HTR-8/SVneo (cell line): Measurements from ENCODE around the gene PRR11.
"Not testable (repeated sequence)": the region's sequence is repeated elsewhere in the genome, so short reads cannot be mapped to it uniquely, and the experiment has no call there.

Source experiments
- DNase-seq: peaks from one replicate; pipeline ENCODE4 v3.0.0; 2011; ENCODE audit warnings: low spot score, mixed read lengths; ENCODE audit not compliant: insufficient read length
- FAIRE-seq: peaks from 2 replicates; lab custom pipeline; 2011; peaks lifted over from hg19 to GRCh38; lab: Jason Lieb, UNC

PRR11 gene

DNA sequence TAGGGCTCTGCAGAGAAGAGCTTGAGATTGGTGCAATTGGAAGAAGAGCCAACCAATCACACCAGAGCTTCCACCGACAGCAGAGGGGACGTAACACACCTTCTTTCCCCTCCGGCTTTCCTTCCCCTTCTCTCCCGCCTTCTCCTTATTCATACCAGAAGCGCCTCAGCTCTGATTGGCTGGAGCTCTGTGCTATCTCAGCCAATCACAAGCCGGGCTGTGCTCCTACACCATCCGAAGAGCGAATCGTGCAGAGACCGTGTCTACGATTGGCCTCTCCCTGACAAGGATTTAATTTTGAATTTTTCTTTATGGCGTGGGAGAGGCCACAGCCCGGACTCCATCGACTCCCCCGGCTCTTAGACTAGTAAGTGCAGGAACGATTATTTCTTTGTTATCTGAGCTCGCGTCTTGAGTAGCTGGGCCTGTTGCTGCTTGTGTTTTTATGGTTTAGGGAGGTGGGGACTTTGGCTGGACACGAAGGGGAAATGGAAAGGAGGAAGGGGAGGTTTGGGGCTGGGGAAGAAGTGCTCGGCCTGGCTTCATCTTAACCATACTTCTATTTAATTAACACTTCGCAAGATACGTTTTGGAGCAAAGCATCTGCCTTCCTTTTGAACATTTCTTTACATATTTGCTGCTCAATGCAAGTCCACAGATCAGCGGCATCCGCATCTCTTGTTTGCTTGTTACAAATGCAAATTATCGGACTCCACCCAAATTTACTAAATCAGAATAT lies at the start of gene PRR11:
TSS of gene PRR11 (plus strand) at position 308 of the 739 bp plus-strand sequence. CDS start 14,007 bp downstream, outside the sequence.
- FAIRE-seq (no peak), DNase-seq (peak; percentile 99)

- peak; percentile 64 for DNase-seq
- peak; percentile 91 for FAIRE-seq
These were observed 49.6 kb upstream of the PRR11 start for GRCh38 chr17:59105852-59106462.

GRCh38 chr17:59106463-59107305 lies 48.9 kb upstream of the PRR11 start, which contains the start of gene TRIM37:
TRIM37 (minus strand) TSS chr17:59106880; CDS start chr17:59106461, 419 bp downstream.
- peak; percentile 100 for FAIRE-seq
- peak; percentile 99 for DNase-seq

- DNase-seq (no peak), FAIRE-seq (no peak)
These were observed 48.3 kb upstream of the PRR11 start for GRCh38 chr17:59107306-59107670.

DNA sequence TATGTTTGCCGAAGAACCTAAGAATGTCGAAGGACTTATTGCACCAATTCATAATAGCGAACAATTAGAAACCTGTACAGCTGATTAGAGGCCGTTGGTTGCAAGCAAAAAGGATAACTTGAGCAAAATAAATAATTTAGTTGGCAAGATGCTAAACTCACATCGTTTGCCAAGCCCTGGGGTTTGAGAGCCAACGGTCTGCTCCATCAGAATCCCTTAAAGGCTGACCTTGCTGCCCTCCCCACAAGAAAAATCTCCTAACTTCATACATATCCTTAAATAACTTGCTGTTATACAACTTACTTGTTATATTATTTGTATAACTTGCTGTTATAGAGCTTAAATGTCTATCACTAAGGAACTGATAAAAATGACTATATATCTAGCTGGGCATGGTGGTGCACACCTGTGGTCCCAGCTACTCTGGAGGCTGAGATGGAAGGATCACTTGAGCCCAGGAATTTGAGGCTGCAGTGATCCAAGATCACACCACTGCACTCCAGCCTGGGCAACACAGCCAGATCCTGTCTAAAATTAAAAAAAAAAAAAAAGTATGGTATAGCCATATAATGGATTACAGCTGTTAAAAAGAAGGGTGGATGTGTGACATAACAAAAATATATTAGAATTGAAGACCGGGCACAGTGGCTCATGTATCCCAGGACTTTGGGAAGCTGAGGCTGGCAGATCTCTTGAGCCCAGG lies 47.0 kb upstream of the PRR11 start:
- FAIRE-seq, result no peak

DNA sequence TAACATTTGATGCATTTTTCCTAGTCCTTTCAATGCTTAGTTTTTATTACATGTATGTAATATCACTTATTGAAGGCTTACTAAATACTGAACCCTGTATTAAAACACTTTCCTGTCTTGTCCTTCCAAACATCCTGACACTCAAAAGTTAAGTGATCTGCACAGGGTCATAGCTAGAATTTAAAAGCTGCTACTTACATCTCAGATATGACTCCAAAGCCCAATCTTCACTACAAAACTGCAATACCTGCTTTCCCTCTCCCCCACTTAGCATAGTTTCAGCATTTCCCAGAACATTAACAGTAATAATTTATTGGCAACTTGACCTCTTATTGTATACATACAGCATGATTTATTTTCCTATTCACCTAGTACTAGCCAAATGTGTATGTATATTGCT lies 44.6 kb upstream of the PRR11 start:
- FAIRE-seq (no peak), DNase-seq (no peak)

More for the DNA sequence above, 47.0 kb upstream of the PRR11 start:
- DNase-seq, result no peak

DNA sequence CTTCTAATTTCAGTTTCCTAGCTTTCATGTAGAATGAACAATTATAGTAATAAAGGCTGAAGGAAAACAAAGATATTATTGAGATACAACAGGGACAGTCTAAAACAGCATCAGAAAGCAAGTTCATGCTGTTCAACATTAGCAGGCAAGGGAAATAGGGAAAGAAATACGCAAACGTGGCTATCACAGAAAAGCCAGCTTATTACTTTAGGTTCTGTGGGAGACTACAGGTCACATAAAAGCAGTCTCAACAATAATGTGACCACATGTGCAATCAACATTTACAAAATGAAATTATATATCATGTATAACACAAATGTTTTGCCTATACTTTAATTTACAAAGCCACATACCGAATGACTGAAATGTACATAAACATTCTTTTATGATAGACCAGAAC lies 44.0 kb upstream of the PRR11 start:
- FAIRE-seq (no peak), DNase-seq (no peak)

GRCh38 chr17:59115474-59115873 lies 40.1 kb upstream of the PRR11 start:
- FAIRE-seq (no peak), DNase-seq (no peak)

DNA sequence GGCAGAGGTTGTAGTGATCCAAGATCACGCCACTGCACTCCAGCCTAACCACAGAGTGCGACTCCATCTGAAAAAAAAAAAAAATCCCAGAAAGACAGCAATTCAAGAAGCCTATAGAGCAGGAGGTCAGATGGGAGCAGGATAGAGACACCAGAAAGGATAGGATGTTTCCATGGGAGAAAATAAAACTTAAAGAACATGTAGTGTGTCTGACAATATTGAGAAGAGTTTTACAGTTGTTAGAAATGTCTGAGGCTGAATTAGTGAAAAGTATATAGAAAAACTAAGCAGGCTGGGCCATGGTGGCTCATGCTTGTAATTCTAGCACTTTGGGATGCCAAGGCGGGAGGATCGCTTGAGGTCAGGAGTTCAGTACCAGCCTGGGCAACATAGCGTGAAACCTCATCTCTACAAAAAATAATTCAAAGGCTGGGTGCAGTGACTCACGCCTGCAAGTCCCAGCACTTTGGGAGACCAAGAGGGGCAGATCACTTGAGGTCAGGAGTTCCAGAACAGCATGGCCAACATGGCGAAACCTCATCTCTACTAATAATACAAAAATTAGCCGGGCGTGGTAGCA lies 33.6 kb upstream of the PRR11 start:
- FAIRE-seq, result no peak
- no peak for DNase-seq

- DNase-seq, result no peak
- FAIRE-seq, result no peak
These were observed 30.9 kb upstream of the PRR11 start for GRCh38 chr17:59124665-59125064.

- DNase-seq (no peak), FAIRE-seq (no peak)
These were observed 28.6 kb upstream of the PRR11 start for GRCh38 chr17:59126809-59127417.

GRCh38 chr17:59129814-59130213 lies 25.7 kb upstream of the PRR11 start:
- FAIRE-seq (no peak), DNase-seq (no peak)

DNA sequence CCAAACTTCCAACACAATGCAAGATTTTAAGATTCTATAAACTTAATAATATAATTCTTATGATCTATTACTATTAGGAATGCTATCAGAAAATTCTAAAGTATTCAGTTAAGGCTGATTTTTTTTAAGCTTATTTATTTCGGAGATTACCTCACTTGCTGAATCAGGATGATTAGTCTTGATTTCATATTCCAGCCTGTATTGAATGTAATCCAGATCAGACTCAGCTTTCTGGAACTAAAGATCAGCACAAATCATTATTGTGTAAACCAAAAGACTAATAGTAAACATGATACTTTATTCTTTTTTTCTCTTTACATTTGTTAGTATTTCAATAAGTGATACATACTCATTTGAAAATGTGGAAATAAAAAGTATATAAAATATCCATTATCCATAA lies 24.4 kb upstream of the PRR11 start:
- FAIRE-seq, result no peak
- no peak for DNase-seq

GRCh38 chr17:59138339-59138738 lies 17.2 kb upstream of the PRR11 start:
- not testable (repeated sequence) for FAIRE-seq, DNase-seq

GRCh38 chr17:59139939-59140338 lies 15.6 kb upstream of the PRR11 start:
- no peak for FAIRE-seq
- no peak for DNase-seq

DNA sequence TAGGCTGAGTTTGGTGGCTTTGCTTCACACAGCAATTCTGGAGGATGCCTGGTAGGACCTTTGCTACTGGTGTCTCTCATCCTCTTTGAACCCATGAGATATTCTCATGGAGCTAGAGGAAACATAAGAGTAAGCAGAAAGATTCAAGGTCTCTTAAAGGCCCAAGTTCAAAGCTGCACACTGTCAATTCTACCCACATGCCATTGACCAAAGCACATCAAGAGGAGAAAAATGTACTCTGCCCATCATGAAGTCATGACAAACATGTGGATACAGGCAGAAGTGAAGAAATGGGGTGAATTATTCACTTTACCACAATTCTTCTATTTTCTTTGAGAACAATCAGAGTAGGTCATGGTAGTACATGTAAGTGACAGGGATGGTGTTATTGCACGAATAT lies 13.7 kb upstream of the PRR11 start:
- no peak for DNase-seq
- FAIRE-seq, result no peak

DNA sequence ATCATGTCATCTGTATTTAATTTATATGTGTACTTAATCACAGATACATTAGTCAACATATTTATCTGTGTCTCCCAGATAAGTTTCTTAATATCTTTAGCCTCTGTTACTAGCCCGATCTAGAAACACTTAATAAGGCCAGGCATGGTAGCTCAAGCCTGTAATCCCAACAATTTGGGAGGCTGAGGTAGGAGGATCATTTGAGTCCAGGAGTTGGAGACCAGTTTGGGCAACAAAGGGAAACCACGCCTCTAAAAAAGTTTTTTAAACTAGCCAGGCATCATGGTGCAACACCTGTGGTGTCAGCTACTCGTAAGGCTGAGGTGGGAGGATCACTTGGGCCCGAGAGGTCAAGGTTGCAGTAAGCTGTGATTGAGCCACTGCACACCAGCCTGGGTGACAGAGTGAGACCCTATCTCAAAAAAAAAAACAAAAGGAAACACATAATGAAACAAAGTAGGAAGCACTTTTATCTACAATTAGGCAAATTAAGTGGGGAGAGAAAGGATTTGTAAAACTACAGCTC lies 9.9 kb upstream of the PRR11 start:
- FAIRE-seq, result no peak

GRCh38 chr17:59149051-59149450 lies 6.5 kb upstream of the PRR11 start:
- FAIRE-seq (peak; percentile 38), DNase-seq (no peak)

More for the DNA sequence above, 9.9 kb upstream of the PRR11 start:
- no peak for DNase-seq

DNA sequence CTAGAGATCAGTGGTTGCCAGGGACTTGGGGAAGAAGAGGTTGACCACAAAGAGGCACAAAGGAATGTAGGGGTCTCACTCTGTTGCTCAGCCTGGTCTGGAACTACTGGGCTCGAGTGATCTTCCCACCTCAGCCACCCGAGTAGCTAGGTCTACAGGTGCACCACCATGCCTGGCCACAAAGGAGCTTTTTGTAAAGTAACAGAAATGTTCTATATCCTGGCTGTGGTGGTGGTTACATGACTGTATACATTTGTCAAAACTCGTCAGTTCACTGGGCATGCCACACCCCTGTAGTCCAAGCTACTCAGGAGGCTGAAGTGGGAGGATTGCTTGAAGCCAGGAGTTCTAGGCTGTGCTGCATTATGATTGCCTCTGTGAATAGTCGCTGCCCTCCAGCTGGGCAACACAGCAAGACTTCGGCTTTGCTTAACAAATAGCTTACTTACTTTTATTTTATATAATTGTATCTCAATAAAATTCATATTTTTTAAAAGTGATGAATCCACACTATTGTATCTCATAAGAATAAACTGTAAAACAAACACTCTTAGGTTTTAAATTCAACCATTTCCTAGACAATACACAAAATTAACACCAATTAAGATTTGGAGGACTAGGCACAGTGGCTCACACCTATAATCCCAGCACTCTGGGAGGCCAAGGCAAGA lies 5.6 kb upstream of the PRR11 start:
- no peak for FAIRE-seq
- no peak for DNase-seq
